Bronchial epithelial cell (primary cell): ENCODE data around the gene LMAN2. TPM values are rescaled to one million over a fixed set of nuclear protein-coding genes. Genes with fewer than 3 reads are reported as not detected.
A peak's percentile ranks its signal among the peaks of the same experiment; 100 is the strongest.

ENCODE experiments used
- DNase-seq: peaks from one replicate; pipeline ENCODE4 v3.0.0-alpha.2; 2010; ENCODE audit warnings: low read depth
- FAIRE-seq: peaks from 2 replicates; lab custom pipeline; 2011; peaks lifted over from hg19 to GRCh38; lab: Jason Lieb, UNC
- H3K27me3 ChIP-seq: 2 replicates; pipeline ENCODE4 v1.5.1; 2011; ENCODE audit warnings: low read length; ENCODE audit not compliant: control insufficient read depth, insufficient read depth
- H3K36me3 ChIP-seq: 2 replicates; pipeline ENCODE4 v1.5.1; 2011; ENCODE audit warnings: low read length; ENCODE audit not compliant: control insufficient read depth, insufficient read depth
- H3K4me3 ChIP-seq: 2 replicates; pipeline ENCODE4 v1.5.1; 2011; ENCODE audit warnings: mild to moderate bottlenecking, low read depth, low read length, control low read depth
- total RNA-seq: library from RNA; depleted of rRNA; stranded (reverse); fragments of >200 nt; gene quantifications from 2 replicates; pipeline ENCODE4 v1.2.1, GENCODE V29; 2014
- TF ChIP-seq, protein P1 (sequence below): IDR thresholded peaks from 2 replicates; pipeline ENCODE4 v1.5.1; 2011; ENCODE audit warnings: mild to moderate bottlenecking, moderate library complexity, low read length, control low read depth, inconsistent platforms; ENCODE audit not compliant: insufficient read depth, severe bottlenecking

The LMAN2 gene
- total RNA-seq, 1 donor from 2014 or later, result 362 TPM

GRCh38 chr5:177319913-177320588 is 31.4 kb downstream of the LMAN2 start:
- no peak for DNase-seq
- TF ChIP-seq, protein P1, sequence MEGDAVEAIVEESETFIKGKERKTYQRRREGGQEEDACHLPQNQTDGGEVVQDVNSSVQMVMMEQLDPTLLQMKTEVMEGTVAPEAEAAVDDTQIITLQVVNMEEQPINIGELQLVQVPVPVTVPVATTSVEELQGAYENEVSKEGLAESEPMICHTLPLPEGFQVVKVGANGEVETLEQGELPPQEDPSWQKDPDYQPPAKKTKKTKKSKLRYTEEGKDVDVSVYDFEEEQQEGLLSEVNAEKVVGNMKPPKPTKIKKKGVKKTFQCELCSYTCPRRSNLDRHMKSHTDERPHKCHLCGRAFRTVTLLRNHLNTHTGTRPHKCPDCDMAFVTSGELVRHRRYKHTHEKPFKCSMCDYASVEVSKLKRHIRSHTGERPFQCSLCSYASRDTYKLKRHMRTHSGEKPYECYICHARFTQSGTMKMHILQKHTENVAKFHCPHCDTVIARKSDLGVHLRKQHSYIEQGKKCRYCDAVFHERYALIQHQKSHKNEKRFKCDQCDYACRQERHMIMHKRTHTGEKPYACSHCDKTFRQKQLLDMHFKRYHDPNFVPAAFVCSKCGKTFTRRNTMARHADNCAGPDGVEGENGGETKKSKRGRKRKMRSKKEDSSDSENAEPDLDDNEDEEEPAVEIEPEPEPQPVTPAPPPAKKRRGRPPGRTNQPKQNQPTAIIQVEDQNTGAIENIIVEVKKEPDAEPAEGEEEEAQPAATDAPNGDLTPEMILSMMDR, result no peak
- FAIRE-seq, result no peak
- no peak overlapping the region for H3K4me3 ChIP-seq
- peaks cover 3% of the 10 kb centered on the region for H3K36me3 ChIP-seq
- H3K27me3 ChIP-seq, result no peaks in the 10 kb centered on the region

GRCh38 chr5:177317959-177318377 is 33.5 kb downstream of the LMAN2 start:
- TF ChIP-seq, protein P1, result peak; percentile 84
- FAIRE-seq, result no peak

DNA sequence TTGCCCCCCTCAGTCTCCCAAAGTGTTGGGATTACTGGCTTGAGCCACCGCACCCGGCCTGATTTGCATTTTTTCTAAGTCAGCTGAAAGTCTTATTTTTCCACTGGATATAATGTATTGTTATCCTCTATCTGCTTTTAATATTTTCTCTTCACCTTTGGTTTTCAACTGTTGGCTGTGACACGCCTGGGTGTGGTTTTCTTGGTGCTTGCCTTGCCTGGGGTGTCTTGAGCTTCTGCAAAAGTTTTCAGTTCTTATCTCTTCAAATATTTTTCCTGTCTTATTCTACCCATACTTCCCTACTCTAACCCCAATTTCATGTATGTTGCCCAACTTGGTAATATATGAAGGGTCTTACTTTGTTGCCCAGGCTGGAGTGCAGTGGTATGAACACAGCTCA is 35.5 kb downstream of the LMAN2 start:
- Histone ChIP-seq H3K4me3 (no peak overlapping the region), H3K27me3 (no peaks in the 10 kb centered on the region), H3K36me3 (peaks cover 3% of the 10 kb centered on the region)
- TF ChIP-seq, protein P1, result no peak
- FAIRE-seq, result no peak
- DNase-seq, result no peak

More at GRCh38 chr5:177317959-177318377, 33.5 kb downstream of the LMAN2 start:
- Histone ChIP-seq H3K27me3 (no peaks in the 10 kb centered on the region), H3K36me3 (peaks cover 3% of the 10 kb centered on the region), H3K4me3 (no peak overlapping the region)
- DNase-seq, result peak; percentile 77

DNA sequence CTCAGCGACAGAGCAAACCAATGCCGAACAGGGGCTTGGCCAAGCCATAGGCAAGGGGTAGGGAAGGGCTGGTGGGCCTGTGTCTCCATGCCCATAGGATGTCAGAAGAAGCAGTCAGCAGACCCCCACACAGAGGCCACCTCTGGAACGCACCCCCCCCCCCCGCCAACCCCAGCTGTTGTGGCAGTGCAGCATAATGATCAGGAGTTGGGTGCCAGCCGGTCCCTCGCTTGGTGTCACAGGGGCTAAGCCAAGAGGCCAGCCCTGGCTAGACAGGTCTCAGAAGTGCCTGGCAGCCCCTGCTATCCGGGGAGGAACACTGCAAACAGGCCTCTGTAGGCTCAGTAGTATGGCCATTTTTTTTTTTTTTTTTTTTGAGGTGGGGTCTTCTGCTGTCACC is 36.1 kb downstream of the LMAN2 start:
- TF ChIP-seq, protein P1, result no peak
- H3K4me3 ChIP-seq, result no peak overlapping the region
- no peaks in the 10 kb centered on the region for H3K27me3 ChIP-seq
- FAIRE-seq (no peak), DNase-seq (no peak)
- H3K36me3 ChIP-seq, result peaks cover 3% of the 10 kb centered on the region

DNA sequence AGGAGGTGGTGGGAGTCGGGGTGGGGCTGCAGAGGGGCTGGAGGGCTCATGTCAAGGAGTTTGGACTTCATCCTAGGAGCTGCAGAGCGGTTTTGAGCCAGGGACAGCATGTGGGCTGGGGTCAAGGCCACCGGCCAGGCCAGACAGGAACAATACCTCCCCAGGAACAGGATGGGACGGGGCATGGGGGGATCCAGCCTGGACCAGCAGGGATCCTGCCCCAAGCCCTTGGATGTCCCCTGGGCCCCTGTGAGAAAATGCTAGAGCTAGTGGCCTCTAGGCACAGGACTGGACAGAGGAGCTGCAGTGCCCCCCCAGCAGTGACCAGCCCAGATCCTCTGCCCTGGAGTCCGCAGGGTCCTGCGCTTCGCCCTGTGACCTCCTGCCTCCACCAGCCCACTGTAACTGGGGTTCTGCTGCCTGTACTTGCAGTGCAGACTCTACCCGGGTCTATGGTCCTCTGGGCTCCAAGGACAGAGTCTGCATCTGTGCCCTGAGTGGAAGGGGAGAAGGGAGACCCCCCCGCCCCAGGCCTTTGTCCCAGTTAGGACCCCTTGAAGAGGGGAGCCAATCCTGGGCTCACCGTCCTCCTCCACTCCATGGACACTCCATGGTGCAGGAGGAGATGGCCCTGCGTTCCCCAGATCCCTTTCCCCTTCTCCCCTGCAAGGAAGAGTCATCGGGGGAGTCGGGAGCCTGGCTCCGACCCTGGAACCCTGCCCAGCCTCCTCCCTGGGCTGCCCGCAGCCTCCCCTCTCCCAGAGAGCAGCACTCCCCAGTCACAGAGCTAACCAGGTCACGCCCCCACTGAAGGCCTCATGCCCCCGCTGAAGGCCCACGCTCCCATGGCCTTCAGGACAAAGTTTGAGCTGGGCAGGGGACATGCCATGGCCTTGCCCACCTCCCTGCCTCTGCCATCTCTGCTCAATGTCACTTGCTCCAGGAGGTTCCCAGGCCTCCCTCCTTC is 36.8 kb downstream of the LMAN2 start:
- no peak for FAIRE-seq
- Histone ChIP-seq H3K36me3 (peaks cover 3% of the 10 kb centered on the region), H3K27me3 (no peaks in the 10 kb centered on the region), H3K4me3 (no peak overlapping the region)
- DNase-seq, result no peak
- TF ChIP-seq, protein P1, result no peak
